Astrocyte (in vitro differentiated cells and primary cell): Measurements from ENCODE around the gene SLC2A13.

Experiments used
- EZH2 ChIP-seq: IDR thresholded peaks from 2 replicates; pipeline ENCODE4 v1.6.1; 2012; ENCODE audit warnings: mild to moderate bottlenecking, low read length, inconsistent platforms; ENCODE audit not compliant: insufficient read depth
- TF ChIP-seq, protein P1 (sequence below): IDR thresholded peaks from 2 replicates; pipeline ENCODE4 v1.5.1; 2011; ENCODE audit warnings: low read depth, mild to moderate bottlenecking, inconsistent platforms, low read length, moderate library complexity; ENCODE audit not compliant: insufficient read depth

- TF ChIP-seq, protein P1, sequence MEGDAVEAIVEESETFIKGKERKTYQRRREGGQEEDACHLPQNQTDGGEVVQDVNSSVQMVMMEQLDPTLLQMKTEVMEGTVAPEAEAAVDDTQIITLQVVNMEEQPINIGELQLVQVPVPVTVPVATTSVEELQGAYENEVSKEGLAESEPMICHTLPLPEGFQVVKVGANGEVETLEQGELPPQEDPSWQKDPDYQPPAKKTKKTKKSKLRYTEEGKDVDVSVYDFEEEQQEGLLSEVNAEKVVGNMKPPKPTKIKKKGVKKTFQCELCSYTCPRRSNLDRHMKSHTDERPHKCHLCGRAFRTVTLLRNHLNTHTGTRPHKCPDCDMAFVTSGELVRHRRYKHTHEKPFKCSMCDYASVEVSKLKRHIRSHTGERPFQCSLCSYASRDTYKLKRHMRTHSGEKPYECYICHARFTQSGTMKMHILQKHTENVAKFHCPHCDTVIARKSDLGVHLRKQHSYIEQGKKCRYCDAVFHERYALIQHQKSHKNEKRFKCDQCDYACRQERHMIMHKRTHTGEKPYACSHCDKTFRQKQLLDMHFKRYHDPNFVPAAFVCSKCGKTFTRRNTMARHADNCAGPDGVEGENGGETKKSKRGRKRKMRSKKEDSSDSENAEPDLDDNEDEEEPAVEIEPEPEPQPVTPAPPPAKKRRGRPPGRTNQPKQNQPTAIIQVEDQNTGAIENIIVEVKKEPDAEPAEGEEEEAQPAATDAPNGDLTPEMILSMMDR = no peak
- no peak for TF ChIP-seq EZH2
Measured at GRCh38 chr12:40144023-40144422, 38.1 kb upstream of the SLC2A13 start.
